Activated T-cell treated with anti-CD3 and anti-CD28 coated beads, Interleukin-2, amount 50 U/mL, for 4 hours (primary cell): ENCODE measurements around the gene DUSP1. TPM values are rescaled to one million over a fixed set of nuclear protein-coding genes. Genes with fewer than 3 reads are reported as not detected.
A peak's percentile ranks its signal among the peaks of the same experiment; 100 is the strongest.

Experiments
- ATAC-seq, 2 donors: fragments of 200-7000 bp; cut with Tn5 transposase; one replicate each; pipeline ENCODE4 v1.10.0; 2021
- DNase-seq: peaks from one replicate; pipeline ENCODE4 v3.0.0-alpha.2; 2020
- H3K27me3 Mint-ChIP-seq: one replicate; pipeline ENCODE4 v1.8.0; 2021; ENCODE audit warnings: low read depth, mixed read lengths
- H3K36me3 Mint-ChIP-seq: one replicate; pipeline ENCODE4 v1.8.0; 2022; ENCODE audit warnings: mixed read lengths; ENCODE audit not compliant: insufficient read depth
- H3K4me1 Mint-ChIP-seq: one replicate; pipeline ENCODE4 v1.8.0; 2021; ENCODE audit warnings: low read depth, mixed read lengths
- H3K4me3 Mint-ChIP-seq: one replicate; pipeline ENCODE4 v1.8.0; 2021; ENCODE audit warnings: mild to moderate bottlenecking, moderate library complexity, mixed read lengths
- H3K9me3 Mint-ChIP-seq: one replicate; pipeline ENCODE4 v1.8.0; 2021; ENCODE audit warnings: mixed read lengths
- total RNA-seq, 3 donors: library from RNA; stranded (reverse); gene quantifications; one replicate each; pipeline ENCODE4 v1.2.1, GENCODE V29; 2021

Gene DUSP1
- total RNA-seq, 3 donors from 2014 or later = 11.4 to 15.0 (median 15.0) TPM

DNA sequence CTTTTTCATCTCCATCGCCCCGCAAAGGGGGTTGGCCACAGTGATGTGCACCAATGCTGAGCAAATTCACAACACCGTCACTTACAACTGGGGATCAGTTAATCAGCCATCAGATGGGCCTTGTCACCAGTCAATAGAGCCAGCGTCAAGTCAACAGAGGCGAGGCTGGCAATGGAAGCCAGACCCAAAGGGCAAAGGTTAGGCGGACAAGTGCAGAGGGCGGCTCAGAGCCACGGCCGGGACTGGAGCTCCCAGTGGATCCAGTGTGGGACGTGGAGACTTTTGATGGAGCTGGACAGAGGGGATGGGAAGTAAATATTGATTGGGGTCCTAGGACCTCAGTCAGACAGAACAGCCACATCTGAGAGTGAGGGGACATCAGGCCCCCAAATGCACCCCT lies 45.7 kb downstream of the DUSP1 start:
- no peak for ATAC-seq
- H3K36me3 Mint-ChIP-seq = no peaks in the 10 kb centered on the region
- no peaks in the 10 kb centered on the region for H3K27me3 Mint-ChIP-seq
- H3K4me1 Mint-ChIP-seq = peaks cover 18% of the 10 kb centered on the region
- H3K9me3 Mint-ChIP-seq = no peaks in the 10 kb centered on the region
- DNase-seq = no peak
- no peak overlapping the region for H3K4me3 Mint-ChIP-seq

DNA sequence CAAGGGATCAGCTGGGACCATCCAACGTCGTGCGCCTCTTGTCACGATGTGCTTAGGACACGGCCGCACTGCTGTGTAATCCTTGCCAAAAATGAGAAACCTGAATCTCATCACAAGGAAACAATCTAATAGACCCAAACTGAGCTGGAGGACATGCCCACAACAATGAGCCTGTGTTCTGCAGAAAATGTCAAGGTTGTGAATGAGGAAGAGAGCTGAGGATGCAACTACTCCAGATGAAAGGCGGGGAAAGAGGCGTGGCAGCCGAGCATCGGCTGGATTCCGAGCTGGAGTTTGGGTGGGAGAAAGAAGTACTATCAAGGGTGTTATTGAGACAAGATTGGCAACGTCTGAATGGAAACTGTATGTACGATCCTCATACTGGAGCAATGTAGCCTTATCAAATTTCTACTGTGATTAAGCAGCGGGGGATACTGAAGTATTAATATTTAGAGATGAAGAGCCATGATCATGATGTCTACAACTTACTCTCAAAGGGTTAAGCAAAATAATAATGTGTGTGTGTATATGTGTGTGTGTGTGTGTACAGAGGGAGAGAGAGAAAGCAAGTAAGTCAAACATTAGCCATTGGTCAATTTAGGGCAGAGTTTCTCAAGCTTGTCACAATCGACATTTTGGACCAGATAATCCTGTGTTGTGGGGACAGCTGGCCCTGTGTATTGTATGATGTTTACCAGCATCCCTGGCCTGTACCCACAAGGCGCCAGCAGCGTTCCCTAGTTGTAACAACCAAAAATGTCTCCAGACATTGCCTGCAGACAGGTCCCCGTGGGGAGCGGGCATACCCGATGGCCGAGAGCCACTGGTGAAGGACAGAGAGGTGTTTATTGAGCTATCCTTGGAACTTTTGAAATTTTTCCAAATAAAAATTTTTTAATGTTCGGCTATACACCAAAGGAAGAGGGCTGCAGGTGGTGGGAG lies 46.5 kb downstream of the DUSP1 start:
- Mint-ChIP-seq H3K4me3 (no peak overlapping the region), H3K27me3 (no peaks in the 10 kb centered on the region)

DNA sequence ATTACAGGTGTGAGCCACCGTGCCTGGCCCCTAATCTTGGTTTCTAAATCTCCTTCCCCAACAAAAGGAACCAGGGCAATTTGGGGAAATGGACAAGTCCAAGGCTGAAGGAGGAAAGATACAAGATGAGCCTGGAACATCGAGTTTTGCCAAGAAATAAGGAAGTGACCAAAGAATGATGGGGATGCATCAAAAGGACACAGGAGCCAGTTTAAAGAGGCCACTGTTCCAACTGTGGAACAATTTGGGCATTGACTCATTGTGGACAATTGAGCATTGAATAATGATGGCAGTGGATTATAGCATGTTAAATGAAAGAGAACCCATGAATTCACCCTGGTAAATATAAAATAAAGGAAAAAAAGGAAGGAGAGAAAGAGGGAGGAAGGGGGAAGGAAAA lies 47.5 kb downstream of the DUSP1 start:
- Mint-ChIP-seq H3K27me3 (no peaks in the 10 kb centered on the region), H3K9me3 (no peaks in the 10 kb centered on the region), H3K4me3 (no peak overlapping the region), H3K36me3 (no peaks in the 10 kb centered on the region), H3K4me1 (peaks cover 18% of the 10 kb centered on the region)
- no peak for ATAC-seq
- no peak for DNase-seq

More for the DNA sequence above, 46.5 kb downstream of the DUSP1 start:
- Mint-ChIP-seq H3K9me3 (no peaks in the 10 kb centered on the region), H3K36me3 (no peaks in the 10 kb centered on the region), H3K4me1 (peaks cover 18% of the 10 kb centered on the region)
- DNase-seq = no peak
- no peak for ATAC-seq

DNA sequence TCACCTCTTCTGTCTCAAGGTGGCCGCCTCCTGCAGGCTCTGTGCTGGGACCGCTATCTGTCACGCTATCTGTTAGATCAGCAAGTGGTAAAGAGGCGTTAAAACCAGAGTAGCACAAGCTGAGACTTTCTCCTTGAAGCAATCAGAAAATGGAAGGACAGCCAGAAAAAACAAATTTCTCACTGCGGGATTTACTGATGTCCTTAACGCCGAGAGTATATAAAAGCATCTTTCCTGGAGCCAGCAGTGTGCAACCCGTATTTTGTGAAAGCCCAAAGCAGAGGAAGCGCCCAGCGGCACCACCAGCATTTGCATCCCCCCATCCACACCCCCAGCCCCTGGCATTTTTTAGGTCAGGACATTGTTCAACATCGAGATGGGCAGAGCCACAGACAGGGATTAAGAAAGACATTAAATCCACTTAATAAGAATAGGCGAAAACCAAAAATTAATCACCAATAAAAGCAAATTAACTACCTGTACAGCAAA lies 48.6 kb downstream of the DUSP1 start:
- ATAC-seq (peak in 1 of 2 donors; percentile 76), DNase-seq (no peak)
- H3K27me3 Mint-ChIP-seq = no peaks in the 10 kb centered on the region
- no peaks in the 10 kb centered on the region for H3K9me3 Mint-ChIP-seq
- H3K36me3 Mint-ChIP-seq = no peaks in the 10 kb centered on the region
- H3K4me1 Mint-ChIP-seq = peaks cover 18% of the 10 kb centered on the region
- H3K4me3 Mint-ChIP-seq = peak overlapping the region; percentile 48

DNA sequence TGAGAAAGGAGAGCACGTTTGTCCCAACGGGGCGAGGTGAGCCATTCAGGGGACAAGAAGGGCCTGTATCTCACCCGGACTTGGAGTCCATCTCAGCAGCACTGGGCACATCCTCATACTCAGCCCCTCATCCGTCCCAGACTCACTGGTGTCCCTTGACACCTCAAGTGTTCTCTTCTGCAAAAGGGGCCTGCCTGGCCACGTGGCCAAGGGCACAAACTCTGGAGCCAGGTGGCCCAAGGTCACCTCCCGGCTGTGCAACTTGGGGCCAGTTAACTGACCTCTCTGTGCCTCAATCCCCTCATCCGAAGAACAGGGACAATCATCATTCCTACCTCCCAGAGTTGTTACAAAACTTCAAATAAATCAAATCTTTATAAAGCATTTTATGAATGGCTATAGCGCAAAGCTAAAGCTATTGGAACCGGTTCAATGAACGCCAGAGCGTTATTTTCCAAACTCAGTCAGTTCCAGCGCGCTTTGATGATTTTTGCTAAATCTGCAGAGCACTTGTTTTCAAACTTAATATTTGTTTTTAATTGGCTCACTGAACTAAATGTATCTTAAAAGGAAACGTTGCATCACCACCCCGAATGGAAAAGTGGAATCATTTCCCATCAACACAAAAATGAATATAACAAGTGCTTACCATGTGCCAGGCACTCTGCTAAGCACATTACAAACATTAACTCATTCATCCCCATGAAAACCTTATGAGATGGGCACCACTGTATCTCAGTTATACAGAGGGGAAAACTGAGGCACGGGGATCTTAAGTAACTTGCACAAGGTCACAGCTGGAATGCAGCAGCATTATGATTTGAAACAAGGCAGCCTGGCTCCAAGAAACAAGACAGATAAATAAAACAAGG lies 49.3 kb downstream of the DUSP1 start:
- peaks cover 18% of the 10 kb centered on the region for H3K4me1 Mint-ChIP-seq
- no peak for DNase-seq
- no peaks in the 10 kb centered on the region for H3K9me3 Mint-ChIP-seq
- H3K27me3 Mint-ChIP-seq = peaks cover 4% of the 10 kb centered on the region
- H3K4me3 Mint-ChIP-seq = peak overlapping the region; percentile 48
- peak in 1 of 2 donors; percentile 44 for ATAC-seq
- H3K36me3 Mint-ChIP-seq = no peaks in the 10 kb centered on the region

DNA sequence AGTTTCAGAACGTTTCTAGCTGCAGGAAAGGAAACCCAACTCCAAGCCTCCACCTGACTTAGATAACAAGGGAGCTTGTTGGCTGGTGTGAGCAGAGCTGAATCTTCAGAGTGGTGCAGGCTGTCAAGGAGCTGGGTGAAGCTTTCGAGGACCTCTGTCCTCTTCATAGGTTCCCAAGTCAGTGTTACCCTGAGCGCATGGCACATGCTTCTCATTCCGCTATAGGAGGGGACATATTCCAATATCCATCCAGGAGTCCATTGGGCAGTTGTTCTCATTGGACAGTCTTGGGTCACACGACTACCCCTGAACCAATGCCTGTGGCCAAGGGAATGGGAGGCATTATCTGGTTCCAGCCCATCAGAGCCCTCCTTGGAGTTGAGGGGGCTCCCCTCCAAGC lies 50.3 kb downstream of the DUSP1 start:
- Mint-ChIP-seq H3K4me3 (no peak overlapping the region), H3K9me3 (no peaks in the 10 kb centered on the region), H3K4me1 (peaks cover 18% of the 10 kb centered on the region), H3K36me3 (no peaks in the 10 kb centered on the region), H3K27me3 (peaks cover 4% of the 10 kb centered on the region)
- ATAC-seq (no peak), DNase-seq (no peak)

DNA sequence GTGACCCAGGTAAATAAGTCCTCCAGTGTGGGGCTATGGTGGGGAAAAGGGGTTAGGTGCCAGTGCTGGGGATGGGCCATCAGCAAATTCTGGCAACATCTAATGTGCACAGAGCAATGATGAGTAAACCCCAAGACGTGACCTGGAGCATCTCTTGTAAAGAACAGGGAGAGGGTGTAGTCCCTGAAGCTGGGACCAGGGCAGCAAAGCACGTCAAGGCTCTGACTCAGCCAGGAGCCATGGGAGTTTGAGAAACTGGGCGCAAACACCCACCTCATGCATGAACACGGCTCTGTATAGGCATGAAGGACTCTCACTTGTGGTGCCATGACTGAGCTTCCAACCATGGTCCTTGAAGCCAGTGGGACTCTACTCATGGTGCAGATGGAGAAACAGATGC lies 51.8 kb downstream of the DUSP1 start:
- Mint-ChIP-seq H3K4me1 (peaks cover 18% of the 10 kb centered on the region), H3K36me3 (no peaks in the 10 kb centered on the region), H3K4me3 (no peak overlapping the region), H3K9me3 (no peaks in the 10 kb centered on the region), H3K27me3 (peaks cover 4% of the 10 kb centered on the region)
- no peak for DNase-seq
- ATAC-seq = no peak

DNA sequence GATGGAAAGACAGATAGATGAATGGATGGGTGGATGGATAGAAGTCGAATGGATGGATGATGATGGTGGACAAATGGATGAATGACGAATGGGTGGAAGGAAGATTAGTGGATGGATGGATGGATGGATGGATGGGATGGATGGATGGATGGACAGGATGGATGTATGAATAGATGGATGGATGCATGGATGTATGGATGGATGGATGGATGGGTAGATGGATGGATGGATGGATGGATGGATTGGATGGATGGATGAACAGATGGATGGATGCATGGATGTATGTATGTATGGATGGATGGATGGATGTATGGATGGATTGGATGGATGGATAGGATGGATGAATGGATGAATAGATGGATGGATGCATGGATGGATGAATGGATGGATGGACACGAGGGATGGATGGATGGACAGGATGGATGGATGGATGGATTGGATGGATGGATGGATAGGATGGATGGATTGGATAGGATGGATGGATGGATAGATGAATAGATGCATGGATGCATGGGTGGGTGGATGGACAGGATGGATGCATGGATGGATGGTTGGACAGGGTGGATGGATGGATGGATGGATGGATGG lies 52.4 kb downstream of the DUSP1 start:
- no peaks in the 10 kb centered on the region for H3K9me3 Mint-ChIP-seq
- no peaks in the 10 kb centered on the region for H3K36me3 Mint-ChIP-seq
- peaks cover 4% of the 10 kb centered on the region for H3K27me3 Mint-ChIP-seq
- H3K4me3 Mint-ChIP-seq = no peak overlapping the region
- peaks cover 18% of the 10 kb centered on the region for H3K4me1 Mint-ChIP-seq
- no peak for ATAC-seq
- DNase-seq = no peak

Other genes starting within 250 kb of the DUSP1 start
- under 1 TPM; 0.03 to 0.13 (median 0.05) TPM for gene NEURL1B, start 129.9 kb downstream of the DUSP1 start, total RNA-seq
- gene ERGIC1, start 63.1 kb upstream of the DUSP1 start, total RNA-seq = 10 to 100 TPM; 28.7 to 36.3 (median 32.1) TPM
- gene RPL26L1, start 188.2 kb upstream of the DUSP1 start, total RNA-seq = 100 to 1,000 TPM in 1 of 3 donors, 10 to 100 TPM in 2; 89.6 to 105 (median 95.3) TPM
- 100 to 1,000 TPM; 196 to 234 (median 209) TPM for gene ATP6V0E1, start 212.6 kb upstream of the DUSP1 start, total RNA-seq